Stimulated activated effector memory CD8-positive, alpha-beta T cell treated with anti-CD3 and anti-CD28 coated beads, Interleukin-12 subunit alpha, Interleukin-12 subunit beta, amount 100 ng/mL, for 72 hours (primary cell): Measurements from ENCODE around the gene PRKACB.
A peak's percentile ranks its signal among the peaks of the same experiment; 100 is the strongest.

Experiments
- ATAC-seq: fragments of 150-1000 bp; cut with Tn5 transposase; 2 replicates; pipeline ENCODE4 v1.10.0; 2021
- DNase-seq, 2 donors: peaks; one replicate each; pipeline ENCODE4 v3.0.0; 2021 to 2022; ENCODE audit warnings: low spot score in 2 of 2
- H3K27ac Mint-ChIP-seq: one replicate; pipeline ENCODE4 v1.8.0; 2022; ENCODE audit warnings: mild to moderate bottlenecking, mixed read lengths
- H3K36me3 Mint-ChIP-seq: one replicate; pipeline ENCODE4 v1.8.0; 2022; ENCODE audit warnings: mild to moderate bottlenecking, mixed read lengths
- H3K4me1 Mint-ChIP-seq: one replicate; pipeline ENCODE4 v1.8.0; 2022; ENCODE audit warnings: mixed read lengths
- H3K4me3 Mint-ChIP-seq: one replicate; pipeline ENCODE4 v1.8.0; 2022; ENCODE audit warnings: mild to moderate bottlenecking, mixed read lengths
- H3K9me3 Mint-ChIP-seq: one replicate; pipeline ENCODE4 v1.8.0; 2022; ENCODE audit warnings: mixed read lengths

The PRKACB gene

DNA sequence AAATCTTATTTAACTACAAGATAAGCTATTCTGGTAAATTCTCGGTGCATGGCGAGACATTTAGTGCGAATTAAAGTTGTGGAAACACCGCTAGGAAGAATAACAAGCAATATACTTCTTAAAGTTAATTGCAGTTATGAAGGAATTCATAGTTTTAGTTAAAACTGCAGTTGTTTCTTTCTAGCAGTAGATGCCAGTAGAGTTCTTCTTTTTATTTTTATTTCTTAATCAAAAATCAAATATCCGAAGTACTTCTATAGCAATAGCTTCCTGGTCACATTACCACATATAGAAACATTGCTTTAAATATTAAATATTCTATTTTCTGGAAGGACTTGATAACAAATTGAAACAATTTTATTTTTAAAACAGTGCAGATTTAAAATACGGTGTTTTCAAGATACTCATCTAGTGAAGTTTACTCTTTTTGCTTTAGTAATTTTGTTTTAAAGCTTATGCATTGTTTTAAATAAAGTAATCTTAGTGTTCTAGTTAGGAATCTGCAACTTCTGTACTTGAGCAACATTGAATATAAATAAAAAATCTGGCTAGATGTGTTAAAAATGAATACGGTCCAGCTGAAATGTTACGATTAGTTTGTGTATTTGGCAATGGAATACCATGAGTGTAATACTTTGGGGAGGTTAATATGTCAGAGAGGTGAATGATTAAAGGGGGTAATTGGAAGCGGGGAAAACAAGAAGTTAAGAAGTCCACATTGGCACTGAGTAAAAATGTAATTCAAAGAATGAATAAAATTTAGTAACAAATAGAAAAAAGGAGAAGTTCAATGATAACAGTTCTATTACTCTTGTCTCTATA is 2.7 kb upstream of the PRKACB start:
- Mint-ChIP-seq H3K27ac (no peak overlapping the region), H3K4me3 (no peak overlapping the region), H3K9me3 (no peaks in the 10 kb centered on the region), H3K4me1 (peaks cover 9% of the 10 kb centered on the region), H3K36me3 (peaks cover 5% of the 10 kb centered on the region)
- ATAC-seq = no peak
- DNase-seq = no peak

- peak overlapping the region; percentile 78 for H3K4me3 Mint-ChIP-seq
- ATAC-seq (no peak), DNase-seq (no peak)
- no peaks in the 10 kb centered on the region for H3K9me3 Mint-ChIP-seq
- peak overlapping the region; percentile 92 for H3K27ac Mint-ChIP-seq
- peaks cover 22% of the 10 kb centered on the region for H3K4me1 Mint-ChIP-seq
- H3K36me3 Mint-ChIP-seq = peaks cover 5% of the 10 kb centered on the region
Observed at GRCh38 chr1:84145068-84145467, 997 bp downstream of the PRKACB start.

- peak overlapping the region; percentile 78 for H3K4me3 Mint-ChIP-seq
- H3K9me3 Mint-ChIP-seq = no peaks in the 10 kb centered on the region
- peak overlapping the region; percentile 92 for H3K27ac Mint-ChIP-seq
- DNase-seq (no peak), ATAC-seq (peak; percentile 91)
- peaks cover 32% of the 10 kb centered on the region for H3K4me1 Mint-ChIP-seq
- H3K36me3 Mint-ChIP-seq = peaks cover 5% of the 10 kb centered on the region
Observed at GRCh38 chr1:84146411-84147032, 2.5 kb downstream of the PRKACB start.

DNA sequence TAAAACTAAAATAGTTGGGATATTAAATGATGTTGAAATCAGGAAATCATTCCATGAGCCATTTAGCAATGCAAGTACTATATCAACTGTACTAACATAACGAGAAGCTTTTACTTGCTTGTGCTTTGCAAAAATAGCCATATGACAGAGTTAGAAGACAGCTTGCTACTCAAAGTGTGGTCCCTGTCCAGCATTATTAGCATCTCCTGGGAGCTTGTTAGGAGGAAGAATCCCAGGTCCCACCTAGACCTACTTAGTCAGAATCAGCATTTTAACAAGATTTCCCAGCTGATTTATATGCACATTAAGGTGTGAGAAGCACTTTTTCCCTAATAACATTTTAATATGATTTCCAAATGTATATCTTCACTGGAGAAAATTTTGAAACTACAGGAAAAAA is 4.7 kb downstream of the PRKACB start:
- H3K27ac Mint-ChIP-seq = no peak overlapping the region
- no peak for DNase-seq
- peaks cover 12% of the 10 kb centered on the region for H3K36me3 Mint-ChIP-seq
- H3K9me3 Mint-ChIP-seq = no peaks in the 10 kb centered on the region
- ATAC-seq = no peak
- peak overlapping the region; percentile 78 for H3K4me3 Mint-ChIP-seq
- peaks cover 54% of the 10 kb centered on the region for H3K4me1 Mint-ChIP-seq

- Mint-ChIP-seq H3K27ac (peak overlapping the region; percentile 56), H3K9me3 (no peaks in the 10 kb centered on the region), H3K4me1 (peaks cover 67% of the 10 kb centered on the region), H3K4me3 (peak overlapping the region; percentile 32), H3K36me3 (peaks cover 7% of the 10 kb centered on the region)
- DNase-seq (no peak), ATAC-seq (peak; percentile 87)
Observed at GRCh38 chr1:84152649-84153056, 8.6 kb downstream of the PRKACB start.

GRCh38 chr1:84155517-84155916 is 11.4 kb downstream of the PRKACB start:
- ATAC-seq (peak; percentile 67), DNase-seq (no peak)
- Mint-ChIP-seq H3K4me1 (peaks cover 64% of the 10 kb centered on the region), H3K9me3 (no peaks in the 10 kb centered on the region), H3K4me3 (peak overlapping the region; percentile 60), H3K36me3 (peaks cover 7% of the 10 kb centered on the region), H3K27ac (peak overlapping the region; percentile 82)

DNA sequence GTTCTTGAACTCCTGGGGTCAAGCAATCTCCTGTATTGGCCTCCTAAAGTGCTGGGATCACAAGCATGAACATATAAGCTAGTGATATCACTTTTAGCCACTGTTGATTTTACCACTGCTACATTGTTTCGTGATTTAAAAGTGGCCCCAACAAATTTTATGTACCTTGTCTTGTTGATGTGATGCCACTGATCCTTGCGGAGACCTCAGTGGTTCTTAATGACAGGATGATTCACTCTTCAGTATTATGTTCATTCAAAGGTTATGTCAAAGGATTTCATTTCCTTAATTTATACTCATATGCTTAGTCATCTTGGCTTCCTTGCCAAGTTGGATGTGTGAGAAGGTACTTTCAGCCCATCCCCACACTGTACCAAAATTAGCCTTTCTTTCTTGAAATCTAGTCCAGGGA is 12.1 kb downstream of the PRKACB start:
- H3K27ac Mint-ChIP-seq = peak overlapping the region; percentile 82
- peaks cover 63% of the 10 kb centered on the region for H3K4me1 Mint-ChIP-seq
- ATAC-seq (peak; percentile 63), DNase-seq (no peak)
- H3K36me3 Mint-ChIP-seq = peaks cover 7% of the 10 kb centered on the region
- no peaks in the 10 kb centered on the region for H3K9me3 Mint-ChIP-seq
- H3K4me3 Mint-ChIP-seq = peak overlapping the region; percentile 60

DNA sequence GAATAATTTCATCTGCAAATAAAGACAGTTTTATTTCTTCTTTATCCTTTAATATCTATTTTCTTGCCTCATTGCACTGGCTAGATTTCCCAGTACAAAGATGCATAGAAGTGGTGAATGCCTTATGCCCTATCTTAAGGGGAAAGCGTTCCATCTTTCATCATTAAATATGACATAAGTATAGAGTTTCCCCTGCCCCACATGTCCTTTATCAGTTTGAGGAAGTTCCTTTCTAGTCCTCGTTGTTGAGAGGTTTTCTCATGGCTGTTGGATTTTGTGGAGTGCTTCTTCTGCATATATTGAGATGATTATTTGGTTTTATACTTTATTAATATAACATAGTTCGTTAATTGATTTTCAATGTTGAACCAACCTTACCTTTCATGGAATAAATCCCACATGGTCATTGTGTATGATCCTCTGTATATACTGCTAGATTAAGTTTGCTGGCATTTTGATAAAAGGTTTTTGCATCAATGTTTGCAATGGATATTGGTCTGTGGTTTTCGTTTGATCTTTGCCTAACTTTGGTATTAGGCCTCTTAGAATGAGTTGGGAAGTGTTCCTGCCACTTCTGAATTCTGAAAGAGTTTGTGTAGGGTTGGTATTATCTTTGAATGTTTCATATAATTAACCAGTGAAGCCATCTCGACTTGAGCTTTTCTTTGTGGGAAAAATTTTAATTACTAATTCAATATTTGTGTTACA is 15.6 kb downstream of the PRKACB start:
- Mint-ChIP-seq H3K4me1 (peaks cover 63% of the 10 kb centered on the region), H3K4me3 (peak overlapping the region; percentile 16), H3K36me3 (no peaks in the 10 kb centered on the region), H3K9me3 (no peaks in the 10 kb centered on the region), H3K27ac (no peak overlapping the region)
- DNase-seq (no peak), ATAC-seq (no peak)

- Mint-ChIP-seq H3K4me1 (peaks cover 50% of the 10 kb centered on the region), H3K36me3 (no peaks in the 10 kb centered on the region), H3K9me3 (no peaks in the 10 kb centered on the region), H3K4me3 (peak overlapping the region; percentile 48), H3K27ac (peak overlapping the region; percentile 60)
- ATAC-seq (no peak), DNase-seq (no peak)
Observed at GRCh38 chr1:84162295-84162694, 18.2 kb downstream of the PRKACB start.

DNA sequence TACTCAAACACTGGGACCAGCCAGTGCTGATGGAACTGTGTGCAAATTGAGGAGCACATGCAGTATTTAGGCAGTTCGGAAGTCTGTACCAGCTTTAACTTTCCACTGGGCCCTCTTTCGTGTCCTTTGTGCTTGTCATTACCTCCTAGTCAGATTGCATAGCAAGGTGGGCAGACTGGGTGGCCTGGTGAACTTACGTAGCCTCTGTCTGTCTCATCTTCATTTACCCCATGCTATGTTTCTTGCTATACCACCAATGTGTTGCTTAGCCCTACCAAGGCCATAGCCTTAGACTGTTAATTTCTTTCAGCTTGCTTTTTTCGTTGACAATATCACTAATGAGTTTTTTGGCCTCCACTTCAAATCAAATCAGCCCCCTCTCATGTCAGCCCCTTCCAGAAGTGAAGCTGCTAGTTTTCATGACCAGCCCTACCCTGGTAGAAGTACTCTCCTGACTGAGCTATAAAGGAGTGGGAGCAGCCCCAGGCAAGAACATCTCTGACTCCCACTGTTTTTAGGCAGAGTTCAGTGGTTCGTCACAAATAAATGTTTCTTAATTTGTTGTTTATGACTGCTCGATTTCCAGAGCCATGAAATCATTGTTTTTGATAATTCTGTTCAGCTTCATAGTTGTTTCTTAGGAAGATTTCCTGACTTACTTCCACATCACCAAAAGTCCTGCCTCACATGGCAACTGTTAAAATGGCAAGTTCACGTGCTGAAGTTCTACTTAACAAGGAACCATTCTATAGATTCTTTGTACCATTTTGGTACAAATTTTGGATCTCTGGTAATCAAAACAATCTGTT is 19.3 kb downstream of the PRKACB start:
- Mint-ChIP-seq H3K27ac (peak overlapping the region; percentile 85), H3K4me3 (peak overlapping the region; percentile 48), H3K36me3 (no peaks in the 10 kb centered on the region), H3K9me3 (no peaks in the 10 kb centered on the region), H3K4me1 (peaks cover 50% of the 10 kb centered on the region)
- ATAC-seq (peak; percentile 61), DNase-seq (no peak)

- no peak for ATAC-seq
- H3K9me3 Mint-ChIP-seq = no peaks in the 10 kb centered on the region
- H3K27ac Mint-ChIP-seq = peak overlapping the region; percentile 85
- peak overlapping the region; percentile 48 for H3K4me3 Mint-ChIP-seq
- peaks cover 58% of the 10 kb centered on the region for H3K4me1 Mint-ChIP-seq
- no peak for DNase-seq
- H3K36me3 Mint-ChIP-seq = no peaks in the 10 kb centered on the region
Observed at GRCh38 chr1:84164161-84164560, 20.1 kb downstream of the PRKACB start.

DNA sequence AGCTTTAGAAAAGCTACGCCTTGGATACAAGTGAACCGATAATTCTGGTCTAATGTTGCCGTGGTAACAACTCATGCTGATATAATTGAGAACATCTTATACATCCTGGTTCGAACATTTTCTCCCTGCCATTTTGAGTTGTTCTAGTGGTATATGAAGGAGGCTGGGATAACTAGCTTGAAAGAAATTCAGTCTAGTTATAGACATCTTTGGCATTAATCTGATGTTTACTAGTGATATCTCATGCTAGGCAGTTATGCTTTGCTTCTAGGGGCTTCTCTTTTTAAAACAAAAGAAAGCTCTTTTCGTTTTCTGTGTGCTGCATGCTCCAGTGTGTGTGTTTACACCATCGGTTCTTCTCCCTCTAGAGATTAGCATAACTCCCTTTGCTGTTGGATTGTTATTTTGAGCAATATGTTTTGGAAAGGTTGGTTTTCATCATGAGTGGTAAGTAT is 20.5 kb downstream of the PRKACB start:
- H3K27ac Mint-ChIP-seq = peak overlapping the region; percentile 85
- no peaks in the 10 kb centered on the region for H3K9me3 Mint-ChIP-seq
- H3K4me1 Mint-ChIP-seq = peaks cover 62% of the 10 kb centered on the region
- ATAC-seq = no peak
- no peaks in the 10 kb centered on the region for H3K36me3 Mint-ChIP-seq
- no peak for DNase-seq
- peak overlapping the region; percentile 48 for H3K4me3 Mint-ChIP-seq

- Mint-ChIP-seq H3K36me3 (no peaks in the 10 kb centered on the region), H3K27ac (peak overlapping the region; percentile 41), H3K9me3 (no peaks in the 10 kb centered on the region), H3K4me1 (peaks cover 70% of the 10 kb centered on the region), H3K4me3 (peak overlapping the region; percentile 48)
- no peak for ATAC-seq
- no peak for DNase-seq
Observed at GRCh38 chr1:84165601-84166000, 21.5 kb downstream of the PRKACB start.

GRCh38 chr1:84166797-84167196 is 22.7 kb downstream of the PRKACB start:
- peak; percentile 93 for ATAC-seq
- no peaks in the 10 kb centered on the region for H3K36me3 Mint-ChIP-seq
- DNase-seq = no peak
- H3K4me1 Mint-ChIP-seq = peaks cover 61% of the 10 kb centered on the region
- no peaks in the 10 kb centered on the region for H3K9me3 Mint-ChIP-seq
- H3K27ac Mint-ChIP-seq = peak overlapping the region; percentile 55
- peak overlapping the region; percentile 48 for H3K4me3 Mint-ChIP-seq

DNA sequence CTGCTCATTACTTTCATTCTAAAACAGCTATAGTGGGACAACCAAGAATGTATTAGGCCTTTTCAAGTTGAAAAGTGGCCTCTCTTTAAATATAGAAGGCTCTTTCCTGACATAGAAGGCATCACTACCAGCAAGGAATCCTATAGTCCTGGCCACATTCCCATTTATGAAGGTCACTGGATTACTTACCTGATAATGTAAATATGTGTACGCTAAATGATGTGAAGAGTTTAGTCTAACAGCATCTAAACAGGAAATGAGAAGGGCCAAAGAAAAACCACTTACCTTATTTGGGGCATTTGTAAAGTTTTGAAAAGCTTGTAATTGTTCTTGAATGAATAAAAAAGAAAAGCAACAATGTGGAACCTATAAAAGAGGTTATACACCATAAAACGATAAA is 24.7 kb downstream of the PRKACB start:
- no peaks in the 10 kb centered on the region for H3K36me3 Mint-ChIP-seq
- DNase-seq = no peak
- peak overlapping the region; percentile 39 for H3K4me3 Mint-ChIP-seq
- H3K4me1 Mint-ChIP-seq = peaks cover 42% of the 10 kb centered on the region
- peak overlapping the region; percentile 84 for H3K27ac Mint-ChIP-seq
- no peak for ATAC-seq
- H3K9me3 Mint-ChIP-seq = no peaks in the 10 kb centered on the region
